SK-N-SH treated with all-trans-retinoic acid at 6 μM for 48 hours (cell line): ENCODE results near the gene PDE4B.
A peak's percentile ranks its signal among the peaks of the same experiment; 100 is the strongest.

Source experiments
- ATAC-seq: fragments of 200-7000 bp; cut with Tn5 transposase; 3 replicates; pipeline ENCODE4 v1.9.1; 2020; ENCODE audit warnings: mild to moderate bottlenecking, moderate library complexity
- ARNTL ChIP-seq: fragments of 450-650 bp; formaldehyde crosslinking; IDR thresholded peaks from 2 replicates; pipeline ENCODE4 v1.5.0; 2020; ENCODE audit warnings: low read depth, mild to moderate bottlenecking, moderate library complexity, borderline replicate concordance
- BACH2 ChIP-seq: fragments of 250-450 bp; sonication (Bioruptor Pico); IDR thresholded peaks from 2 replicates; pipeline ENCODE4 v1.9.0; 2021; ENCODE audit warnings: mild to moderate bottlenecking, borderline replicate concordance
- CREB5 ChIP-seq: fragments of 250-450 bp; sonication (Bioruptor Pico); IDR thresholded peaks from 2 replicates; pipeline ENCODE4 v1.5.1; 2020; ENCODE audit warnings: low read depth, mild to moderate bottlenecking, moderate library complexity
- CSRNP3 ChIP-seq: fragments of 250-450 bp; sonication (Bioruptor Pico); IDR thresholded peaks from 2 replicates; pipeline ENCODE4 v1.5.1; 2021; ENCODE audit warnings: mild to moderate bottlenecking, moderate library complexity
- ESRRG ChIP-seq: fragments of 250-450 bp; sonication (Bioruptor Pico); IDR thresholded peaks from 2 replicates; pipeline ENCODE4 v1.6.1; 2021; ENCODE audit warnings: mild to moderate bottlenecking
- ISL1 ChIP-seq: fragments of 250-450 bp; sonication (Bioruptor Pico); IDR thresholded peaks from 2 replicates; pipeline ENCODE4 v2.1.2; 2022; ENCODE audit warnings: mild to moderate bottlenecking, moderate library complexity
- OSR1 ChIP-seq: fragments of 250-450 bp; sonication (Bioruptor Pico); IDR thresholded peaks from 2 replicates; pipeline ENCODE4 v1.8.0; 2022; ENCODE audit warnings: moderate library complexity, mild to moderate bottlenecking, inconsistent platforms
- PATZ1 ChIP-seq: fragments of 250-450 bp; sonication (Bioruptor Pico); IDR thresholded peaks from 2 replicates; pipeline ENCODE4 v1.8.0; 2020; ENCODE audit warnings: mild to moderate bottlenecking, moderate library complexity, borderline replicate concordance
- PPARA ChIP-seq: fragments of 250-450 bp; sonication (Bioruptor Pico); IDR thresholded peaks from 2 replicates; pipeline ENCODE4 v1.5.0; 2020; ENCODE audit warnings: mild to moderate bottlenecking, borderline replicate concordance
- SNAI2 ChIP-seq: fragments of 250-450 bp; sonication (Bioruptor Pico); IDR thresholded peaks from 2 replicates; pipeline ENCODE4 v1.5.0; 2020; ENCODE audit warnings: mild to moderate bottlenecking, moderate library complexity
- TCF4 ChIP-seq: fragments of 250-450 bp; sonication (Bioruptor Pico); IDR thresholded peaks from 2 replicates; pipeline ENCODE4 v1.8.0; 2021; ENCODE audit warnings: mild to moderate bottlenecking, moderate library complexity, borderline replicate concordance
- TOX ChIP-seq: fragments of 250-450 bp; sonication (Bioruptor Pico); IDR thresholded peaks from 2 replicates; pipeline ENCODE4 v1.8.0; 2021; ENCODE audit warnings: mild to moderate bottlenecking, moderate library complexity, borderline replicate concordance
- ZC3H10 ChIP-seq: fragments of 250-450 bp; sonication (Bioruptor Pico); IDR thresholded peaks from 2 replicates; pipeline ENCODE4 v1.5.1; 2021; ENCODE audit warnings: mild to moderate bottlenecking, moderate library complexity
- ZFP3 ChIP-seq: fragments of 250-450 bp; sonication (Bioruptor Pico); IDR thresholded peaks from 2 replicates; pipeline ENCODE4 v1.5.0; 2020; ENCODE audit warnings: mild to moderate bottlenecking, moderate library complexity
- ZFP30 ChIP-seq: fragments of 450-650 bp; formaldehyde crosslinking; IDR thresholded peaks from 2 replicates; pipeline ENCODE4 v1.5.0; 2022; ENCODE audit warnings: mild to moderate bottlenecking, moderate library complexity
- ZNF565 ChIP-seq: fragments of 450-650 bp; formaldehyde crosslinking; conservative IDR thresholded peaks from 2 replicates; pipeline ENCODE4 v1.5.0; 2020; ENCODE audit warnings: low read depth, mild to moderate bottlenecking, moderate library complexity
- ZNF70 ChIP-seq: fragments of 450-650 bp; formaldehyde crosslinking; IDR thresholded peaks from 2 replicates; pipeline ENCODE4 v1.5.0; 2020; ENCODE audit warnings: mild to moderate bottlenecking, moderate library complexity
- ZNF8 ChIP-seq: fragments of 450-650 bp; formaldehyde crosslinking; IDR thresholded peaks from 2 replicates; pipeline ENCODE4 v1.5.0; 2020; ENCODE audit warnings: mild to moderate bottlenecking, moderate library complexity
- TF ChIP-seq, protein P1 (sequence below): fragments of 250-450 bp; sonication (Bioruptor Pico); IDR thresholded peaks from 2 replicates; pipeline ENCODE4 v1.5.0; 2020; ENCODE audit warnings: mild to moderate bottlenecking, moderate library complexity
- TF ChIP-seq, protein P2 (sequence below): fragments of 250-450 bp; sonication (Bioruptor Pico); IDR thresholded peaks from 2 replicates; pipeline ENCODE4 v1.8.0; 2021; ENCODE audit warnings: low read depth, mild to moderate bottlenecking, moderate library complexity, borderline replicate concordance

PDE4B gene

GRCh38 chr1:66291531-66291864 lies 498.8 kb downstream of the PDE4B start (continued):
- no peak for TF ChIP-seq ZNF70 (CRISPR knock-in tag)
- TF ChIP-seq, protein P1, sequence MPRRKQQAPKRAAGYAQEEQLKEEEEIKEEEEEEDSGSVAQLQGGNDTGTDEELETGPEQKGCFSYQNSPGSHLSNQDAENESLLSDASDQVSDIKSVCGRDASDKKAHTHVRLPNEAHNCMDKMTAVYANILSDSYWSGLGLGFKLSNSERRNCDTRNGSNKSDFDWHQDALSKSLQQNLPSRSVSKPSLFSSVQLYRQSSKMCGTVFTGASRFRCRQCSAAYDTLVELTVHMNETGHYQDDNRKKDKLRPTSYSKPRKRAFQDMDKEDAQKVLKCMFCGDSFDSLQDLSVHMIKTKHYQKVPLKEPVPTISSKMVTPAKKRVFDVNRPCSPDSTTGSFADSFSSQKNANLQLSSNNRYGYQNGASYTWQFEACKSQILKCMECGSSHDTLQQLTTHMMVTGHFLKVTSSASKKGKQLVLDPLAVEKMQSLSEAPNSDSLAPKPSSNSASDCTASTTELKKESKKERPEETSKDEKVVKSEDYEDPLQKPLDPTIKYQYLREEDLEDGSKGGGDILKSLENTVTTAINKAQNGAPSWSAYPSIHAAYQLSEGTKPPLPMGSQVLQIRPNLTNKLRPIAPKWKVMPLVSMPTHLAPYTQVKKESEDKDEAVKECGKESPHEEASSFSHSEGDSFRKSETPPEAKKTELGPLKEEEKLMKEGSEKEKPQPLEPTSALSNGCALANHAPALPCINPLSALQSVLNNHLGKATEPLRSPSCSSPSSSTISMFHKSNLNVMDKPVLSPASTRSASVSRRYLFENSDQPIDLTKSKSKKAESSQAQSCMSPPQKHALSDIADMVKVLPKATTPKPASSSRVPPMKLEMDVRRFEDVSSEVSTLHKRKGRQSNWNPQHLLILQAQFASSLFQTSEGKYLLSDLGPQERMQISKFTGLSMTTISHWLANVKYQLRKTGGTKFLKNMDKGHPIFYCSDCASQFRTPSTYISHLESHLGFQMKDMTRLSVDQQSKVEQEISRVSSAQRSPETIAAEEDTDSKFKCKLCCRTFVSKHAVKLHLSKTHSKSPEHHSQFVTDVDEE (CRISPR knock-in tag): no peak
- TF ChIP-seq PPARA: no peak
- no peak for TF ChIP-seq ZFP30 (CRISPR knock-in tag)
- TF ChIP-seq, all 23 proteins: peak for 0

DNA sequence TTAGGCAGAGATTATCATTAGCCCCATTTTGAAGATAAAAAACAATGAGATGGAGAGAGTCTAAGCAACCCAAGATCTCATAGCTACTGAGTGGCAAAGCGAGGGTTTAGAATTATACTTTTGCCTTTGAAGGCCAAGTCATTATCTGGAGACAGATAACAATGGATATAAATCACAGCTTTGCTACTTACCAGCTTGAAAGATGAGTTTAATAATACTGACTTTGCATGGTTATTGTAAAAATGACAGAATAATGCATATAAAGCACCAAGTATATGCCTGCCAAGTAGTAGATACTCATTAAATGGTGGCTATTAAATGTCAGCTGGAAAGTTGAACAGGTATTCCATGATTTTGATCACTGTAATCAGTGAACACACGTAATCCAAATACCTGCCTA lies 499.6 kb downstream of the PDE4B start:
- TF ChIP-seq ISL1 (peak; percentile 60), ESRRG (no peak)
- no peak for ATAC-seq

- TF ChIP-seq BACH2 (CRISPR knock-in tag) (no peak), ZNF70 (CRISPR knock-in tag) (no peak), OSR1 (CRISPR knock-in tag) (no peak), CSRNP3 (CRISPR knock-in tag) (no peak), TOX (CRISPR knock-in tag) (no peak), ZFP30 (CRISPR knock-in tag) (no peak)
- TF ChIP-seq, all 23 proteins: peak for 0
- ATAC-seq: no peak
Observed at GRCh38 chr1:66292944-66293343, 500.2 kb downstream of the PDE4B start.

DNA sequence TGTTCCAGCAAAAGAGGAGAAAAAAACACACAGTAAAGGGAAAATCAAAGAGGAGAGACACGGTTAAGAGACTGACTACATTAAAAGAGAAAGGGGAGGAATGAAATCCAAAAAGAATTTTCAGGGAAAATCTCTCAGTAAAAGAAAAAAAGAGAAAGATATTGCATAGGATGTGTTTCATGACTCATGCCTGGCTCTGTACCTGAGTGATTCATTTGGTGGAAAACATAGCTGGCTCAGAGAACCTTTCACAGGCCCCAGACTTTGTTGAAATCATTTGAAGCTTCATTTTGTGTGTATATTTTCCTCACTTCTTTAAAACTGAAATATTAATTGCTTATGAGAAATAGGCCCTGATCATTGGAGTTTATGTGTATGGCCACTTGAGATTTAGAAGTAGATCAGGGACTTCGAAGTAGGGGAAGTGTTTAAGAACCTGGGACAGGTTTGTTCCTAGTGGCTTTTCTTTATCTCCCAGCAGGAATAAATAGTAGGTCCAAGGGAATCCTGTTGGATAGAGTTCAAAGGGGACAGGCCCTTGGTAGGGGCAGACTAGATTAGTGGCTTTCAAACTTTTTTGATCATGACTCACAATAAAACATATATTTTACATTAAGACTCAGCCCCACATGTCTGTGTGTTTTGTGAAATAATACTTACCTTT lies 502.1 kb downstream of the PDE4B start:
- ATAC-seq: peak; percentile 85
- TF ChIP-seq ZNF70 (CRISPR knock-in tag): no peak
- TF ChIP-seq, protein P2, sequence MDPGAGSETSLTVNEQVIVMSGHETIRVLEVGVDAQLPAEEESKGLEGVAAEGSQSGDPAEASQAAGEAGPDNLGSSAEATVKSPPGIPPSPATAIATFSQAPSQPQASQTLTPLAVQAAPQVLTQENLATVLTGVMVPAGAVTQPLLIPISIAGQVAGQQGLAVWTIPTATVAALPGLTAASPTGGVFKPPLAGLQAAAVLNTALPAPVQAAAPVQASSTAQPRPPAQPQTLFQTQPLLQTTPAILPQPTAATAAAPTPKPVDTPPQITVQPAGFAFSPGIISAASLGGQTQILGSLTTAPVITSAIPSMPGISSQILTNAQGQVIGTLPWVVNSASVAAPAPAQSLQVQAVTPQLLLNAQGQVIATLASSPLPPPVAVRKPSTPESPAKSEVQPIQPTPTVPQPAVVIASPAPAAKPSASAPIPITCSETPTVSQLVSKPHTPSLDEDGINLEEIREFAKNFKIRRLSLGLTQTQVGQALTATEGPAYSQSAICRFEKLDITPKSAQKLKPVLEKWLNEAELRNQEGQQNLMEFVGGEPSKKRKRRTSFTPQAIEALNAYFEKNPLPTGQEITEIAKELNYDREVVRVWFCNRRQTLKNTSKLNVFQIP (CRISPR knock-in tag): no peak
- TF ChIP-seq SNAI2 (CRISPR knock-in tag): no peak
- no peak for TF ChIP-seq ZNF8 (CRISPR knock-in tag)
- TF ChIP-seq TCF4 (CRISPR knock-in tag): no peak
- no peak for TF ChIP-seq BACH2 (CRISPR knock-in tag)
- TF ChIP-seq ZNF565 (CRISPR knock-in tag): no peak
- TF ChIP-seq ZC3H10: no peak
- no peak for TF ChIP-seq ESRRG
- no peak for TF ChIP-seq PATZ1 (CRISPR knock-in tag)
- TF ChIP-seq, protein P1 (CRISPR knock-in tag): no peak
- TF ChIP-seq ZFP3 (CRISPR knock-in tag): no peak
- no peak for TF ChIP-seq ISL1
- no peak for TF ChIP-seq PPARA
- TF ChIP-seq ARNTL (CRISPR knock-in tag): no peak
- TF ChIP-seq ZFP30 (CRISPR knock-in tag): no peak
- no peak for TF ChIP-seq TOX (CRISPR knock-in tag)
- TF ChIP-seq OSR1 (CRISPR knock-in tag): no peak
- TF ChIP-seq CREB5 (CRISPR knock-in tag): no peak
